GM08714 (cell line): ENCODE measurements around the gene IST1.
"Not testable (repeated sequence)": the region's sequence is repeated elsewhere in the genome, so short reads cannot be mapped to it uniquely, and the experiment has no call there.

Source experiments
- H3K4me3 ChIP-seq: fragments of 200-500 bp; sonication (Bioruptor generic); 2 replicates; pipeline ENCODE4 v1.5.1; 2014; ENCODE audit warnings: mild to moderate bottlenecking, low read length, inconsistent platforms
- ZNF274 ChIP-seq: IDR thresholded peaks from 2 replicates; pipeline ENCODE4 v1.6.1; 2012; ENCODE audit warnings: mild to moderate bottlenecking, low read depth, low read length

Gene IST1

DNA sequence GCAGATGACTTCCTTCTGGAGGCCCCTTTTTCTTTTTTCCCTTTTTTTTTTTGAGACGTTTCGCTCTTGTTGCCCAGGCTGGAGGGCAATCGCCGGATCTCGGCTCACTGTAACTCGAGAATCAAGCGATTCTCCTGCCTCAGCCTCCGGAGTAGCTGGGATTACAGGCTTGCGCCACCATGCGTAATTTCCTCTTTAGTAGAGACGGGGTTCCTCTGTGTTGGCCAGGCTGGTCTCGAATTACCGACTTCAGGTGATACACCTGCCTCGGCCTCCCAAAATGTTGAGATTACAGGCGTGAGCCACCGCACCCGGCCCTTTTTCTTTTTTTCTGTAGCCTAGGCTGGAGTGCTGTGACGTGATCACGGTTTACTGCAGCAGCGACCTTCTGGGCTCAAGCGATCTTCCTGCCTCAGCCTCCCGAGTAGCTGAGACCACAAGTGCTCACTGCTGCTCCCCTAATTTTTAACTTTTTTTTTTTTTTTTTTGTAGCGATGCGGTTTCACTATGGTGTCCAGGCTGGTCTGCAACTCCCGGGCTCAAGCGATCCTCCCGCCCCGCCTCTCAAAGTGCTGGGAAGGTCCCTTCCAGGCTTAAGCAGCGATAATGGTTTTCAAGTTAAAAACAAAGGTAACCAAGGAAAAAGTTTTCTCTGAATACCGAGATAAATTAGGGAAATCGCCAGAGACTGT is 956 bp upstream of the IST1 start:
- H3K4me3 ChIP-seq, result peak overlapping the region; percentile 85
- TF ChIP-seq ZNF274, result no peak

DNA sequence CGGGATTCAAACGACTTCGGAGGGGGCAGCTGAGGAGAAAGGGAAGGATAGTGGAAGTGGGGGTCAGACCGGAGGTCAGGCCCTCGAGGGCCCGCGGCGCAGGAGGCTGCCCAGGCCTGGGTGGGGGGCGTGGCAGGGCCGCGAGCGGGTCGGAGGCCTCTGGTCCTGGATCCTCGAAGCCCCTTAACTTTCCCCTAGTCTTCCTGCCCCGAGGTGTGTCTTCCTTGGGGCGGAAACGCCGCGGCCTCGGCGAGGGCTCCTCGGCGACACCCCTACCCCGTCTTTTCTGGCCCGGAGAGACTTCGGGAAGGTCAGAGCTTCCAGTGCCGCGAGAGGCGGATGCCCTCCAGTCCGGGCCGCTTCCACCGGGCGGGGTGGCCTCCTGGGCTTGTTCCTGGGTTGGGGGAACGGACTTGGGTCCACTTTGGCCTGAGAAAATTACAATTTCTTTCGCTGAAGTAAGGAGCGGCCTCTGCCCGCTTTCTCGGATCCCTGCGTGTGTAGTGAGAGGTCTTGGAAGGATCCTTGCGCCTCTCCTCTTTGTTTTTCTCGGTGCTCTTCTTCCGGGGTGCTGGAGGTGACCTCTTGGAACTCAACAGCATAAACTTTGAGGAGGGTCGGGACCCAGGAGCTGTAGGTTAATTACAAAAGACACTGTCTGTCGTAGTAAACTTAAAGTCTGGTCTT is 491 bp downstream of the IST1 start:
- H3K4me3 ChIP-seq, result peak overlapping the region; percentile 85
- no peak for TF ChIP-seq ZNF274

DNA sequence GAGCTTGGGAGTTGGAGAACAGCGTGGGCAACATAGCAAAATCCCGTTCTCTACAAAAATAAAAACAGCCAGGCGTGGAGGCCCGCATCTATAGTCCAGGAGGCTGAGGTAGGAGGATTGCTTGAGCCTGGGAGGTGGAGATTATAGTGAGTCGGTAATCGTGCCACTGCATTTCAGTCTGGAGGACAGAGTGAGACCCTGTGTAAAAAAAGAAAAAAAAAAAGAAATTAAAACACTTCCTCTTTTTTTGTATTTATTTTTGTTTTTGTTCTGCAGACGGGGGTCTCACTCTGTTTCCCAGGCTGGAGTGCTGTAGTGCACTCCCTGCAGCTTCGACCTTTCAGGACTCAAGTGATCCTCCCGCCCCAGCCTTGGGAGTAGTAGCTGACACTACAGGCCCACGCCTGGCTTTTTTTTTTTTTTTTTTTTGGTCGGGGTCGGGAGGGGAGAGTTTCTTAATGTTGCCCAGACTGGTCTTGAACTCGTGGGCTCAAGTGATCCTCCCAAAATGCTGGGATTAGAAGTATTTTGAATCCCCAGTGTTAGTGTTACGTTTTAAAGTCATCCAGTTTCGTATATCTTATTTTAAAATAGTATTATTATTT is 1.5 kb downstream of the IST1 start:
- TF ChIP-seq ZNF274, result no peak
- H3K4me3 ChIP-seq, result peak overlapping the region; percentile 85

DNA sequence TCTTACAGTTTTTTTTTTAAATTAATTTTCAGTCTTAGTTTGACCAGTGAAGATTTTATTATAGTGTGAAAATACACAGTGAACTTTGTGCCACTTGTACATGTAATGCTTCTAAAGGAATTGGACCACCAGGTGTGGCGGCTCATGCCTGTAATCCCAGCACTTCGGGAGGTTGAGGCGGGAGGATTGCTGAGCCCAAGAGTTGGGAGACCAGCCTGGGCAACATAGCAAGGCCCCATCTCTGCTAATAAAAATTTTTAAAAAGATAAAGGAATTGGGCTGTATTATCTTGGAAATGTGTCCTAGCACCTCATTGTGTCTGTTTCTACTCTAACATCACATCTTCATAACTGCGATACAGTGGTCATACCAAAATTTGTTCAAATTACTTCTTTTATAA is 3.8 kb downstream of the IST1 start:
- no peak overlapping the region for H3K4me3 ChIP-seq
- no peak for TF ChIP-seq ZNF274

DNA sequence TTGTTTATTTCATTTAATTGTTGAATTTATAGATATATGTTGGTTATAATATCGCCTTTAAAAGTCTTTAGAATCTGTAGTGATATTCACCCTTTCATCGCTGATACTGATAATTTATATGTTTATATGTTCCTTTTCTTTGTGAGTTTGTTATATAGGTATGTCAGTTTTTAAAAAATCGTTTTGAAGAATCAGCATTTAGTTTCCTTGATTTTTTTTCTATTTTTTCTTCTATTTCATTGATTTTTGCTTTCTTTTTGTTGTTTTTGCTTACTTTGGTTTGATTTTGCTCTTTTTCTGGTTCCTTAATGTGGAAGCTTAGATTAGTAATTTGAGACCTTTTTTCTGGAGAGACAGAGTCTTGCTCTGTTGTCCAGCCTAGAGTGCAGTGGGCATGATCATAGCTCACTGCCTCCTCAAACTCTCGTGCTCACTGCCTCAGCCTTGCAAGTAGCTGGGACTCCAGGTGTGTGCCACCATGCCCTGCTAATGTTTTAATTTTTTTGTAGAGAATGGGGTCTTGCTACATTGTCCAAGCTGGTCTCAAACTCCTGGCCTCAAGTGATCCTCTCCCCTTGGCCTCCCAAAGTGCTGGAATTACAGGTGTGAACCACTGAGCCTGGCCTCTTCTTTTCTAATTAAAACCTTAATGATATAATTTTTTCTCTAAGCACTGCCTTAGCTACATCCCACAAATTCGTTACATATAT is 7.5 kb downstream of the IST1 start:
- no peak overlapping the region for H3K4me3 ChIP-seq
- TF ChIP-seq ZNF274, result no peak

DNA sequence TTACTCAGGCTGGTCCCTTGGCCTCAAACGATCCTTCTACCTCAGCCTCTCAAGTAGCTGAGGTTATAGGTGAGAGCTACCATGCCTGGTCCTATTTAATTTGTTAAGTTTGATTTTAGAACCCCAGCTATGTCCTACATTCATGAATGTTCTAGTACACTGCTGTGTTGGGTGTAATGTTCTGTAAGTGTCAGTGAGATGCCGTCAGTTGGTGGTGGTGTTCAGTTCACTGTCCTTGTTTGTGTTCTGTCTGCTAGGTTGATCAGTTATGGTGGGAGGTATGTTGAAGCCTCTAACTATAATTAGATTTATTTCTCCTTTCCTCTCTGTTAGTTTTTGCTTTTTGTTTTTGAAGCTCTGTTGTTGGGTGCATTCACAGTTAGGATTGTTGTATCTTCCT is 8.3 kb downstream of the IST1 start:
- no peak overlapping the region for H3K4me3 ChIP-seq
- no peak for TF ChIP-seq ZNF274

DNA sequence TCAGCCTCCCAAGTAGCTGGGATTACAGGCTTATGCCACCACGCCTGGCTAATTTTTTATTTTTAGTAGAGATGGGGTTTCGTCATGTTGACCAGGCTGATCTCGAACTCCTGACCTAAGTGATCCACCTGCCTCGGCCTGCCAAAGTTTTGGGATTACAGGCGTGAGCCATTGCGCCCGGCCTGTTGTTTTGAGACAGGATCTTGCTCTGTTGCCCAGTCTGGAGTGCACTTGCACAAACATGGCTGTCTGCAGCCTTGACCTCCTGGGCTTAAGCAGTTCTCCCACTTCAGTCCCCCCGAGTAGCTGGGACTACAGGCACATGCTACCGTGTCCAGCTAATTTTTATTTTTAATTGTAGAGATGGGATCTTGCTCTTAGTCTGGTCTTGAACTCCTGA is 8.9 kb downstream of the IST1 start:
- H3K4me3 ChIP-seq, result no peak overlapping the region
- no peak for TF ChIP-seq ZNF274

DNA sequence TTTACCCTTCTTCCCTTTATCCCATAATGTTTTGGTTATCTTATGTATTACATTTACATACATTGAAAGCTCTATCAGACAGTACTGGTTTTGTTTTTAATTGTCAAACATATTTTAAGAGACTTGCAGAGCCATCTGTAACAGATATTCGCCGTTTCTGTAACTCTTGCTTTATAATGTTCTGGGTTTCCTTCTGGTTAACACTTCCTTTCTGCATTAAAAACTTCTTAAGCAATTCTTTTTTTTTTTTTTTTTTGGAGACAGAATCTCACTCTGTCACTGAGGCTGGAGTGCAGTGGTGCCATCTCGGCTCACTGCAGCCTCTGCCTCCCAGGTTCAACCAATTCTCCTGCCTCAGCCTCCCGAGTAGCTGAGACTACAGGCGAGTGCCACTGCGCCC is 10.4 kb downstream of the IST1 start:
- not testable (repeated sequence) for H3K4me3 ChIP-seq

DNA sequence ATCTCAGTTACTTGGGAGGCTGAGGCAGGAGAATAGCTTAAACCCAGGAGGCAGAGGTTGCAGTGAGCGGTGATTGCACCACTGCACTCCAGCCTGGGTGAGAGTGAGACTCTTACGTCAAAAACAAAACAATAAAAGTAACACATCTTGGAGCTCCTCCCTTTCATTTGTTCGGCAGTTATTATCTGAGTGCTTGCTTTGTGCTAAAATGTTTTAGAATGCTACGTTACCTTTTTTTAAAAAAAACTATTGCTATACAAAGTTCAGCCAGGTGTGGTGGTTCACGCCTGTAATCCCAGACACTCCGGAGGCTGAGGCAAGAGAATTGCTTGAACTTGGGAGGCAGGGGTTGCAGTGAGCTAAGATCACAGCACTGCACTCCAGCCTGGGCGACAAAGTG is 15.8 kb downstream of the IST1 start:
- no peak overlapping the region for H3K4me3 ChIP-seq
- no peak for TF ChIP-seq ZNF274

DNA sequence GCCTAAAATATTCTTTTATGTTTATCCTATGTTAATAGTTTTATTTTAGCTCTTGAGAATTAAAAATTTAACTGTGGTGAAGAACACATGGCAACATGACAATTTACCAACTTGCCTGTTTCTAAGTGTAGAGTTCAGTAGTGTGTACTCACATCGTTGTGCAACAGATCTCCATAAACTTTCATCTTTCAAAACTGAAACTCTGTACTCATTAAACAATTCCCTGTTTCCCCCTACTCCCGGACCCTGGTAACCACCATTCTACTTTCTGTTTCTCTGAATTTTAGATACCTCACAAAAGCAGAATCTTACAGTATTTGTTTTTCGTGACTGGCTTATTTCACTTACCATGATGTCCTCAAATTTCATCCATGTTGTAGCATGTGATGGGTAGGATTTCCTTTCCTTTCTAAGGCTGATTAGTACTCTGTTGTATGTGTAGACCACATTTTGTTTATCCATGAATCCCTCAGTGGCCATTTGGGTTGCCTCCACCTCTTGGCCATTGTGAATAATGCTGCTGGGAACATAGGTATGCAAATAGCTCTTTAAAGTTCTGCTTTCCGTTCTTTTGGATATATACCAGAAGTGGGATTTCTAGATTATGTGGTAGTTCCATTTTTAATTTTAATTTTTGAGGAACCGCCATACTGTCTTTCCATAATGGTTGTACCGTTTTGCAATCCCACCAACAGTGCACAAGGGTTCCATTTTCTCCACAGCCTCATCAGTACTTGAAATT is 17.4 kb downstream of the IST1 start:
- no peak for TF ChIP-seq ZNF274

DNA sequence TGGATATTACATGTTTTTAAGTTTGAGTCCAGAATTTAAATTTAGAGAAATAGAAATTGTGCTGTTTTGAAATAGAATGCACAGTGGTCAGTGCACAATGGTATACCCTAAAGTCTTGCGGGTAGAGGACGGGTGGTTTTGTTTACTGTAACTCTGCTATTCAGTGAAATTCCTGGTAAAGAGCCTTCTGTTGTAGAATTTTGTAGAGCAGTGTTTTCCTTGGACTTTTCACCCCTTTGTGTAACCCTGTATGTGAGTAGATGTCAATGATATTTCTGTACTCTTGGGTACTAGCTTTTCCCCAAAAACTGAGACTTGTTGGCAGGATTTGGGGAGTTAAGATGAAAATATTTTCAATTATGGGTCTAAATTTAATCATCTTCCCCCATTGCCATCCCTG is 19.5 kb downstream of the IST1 start:
- TF ChIP-seq ZNF274, result no peak

More for the DNA sequence above, 17.4 kb downstream of the IST1 start:
- no peak overlapping the region for H3K4me3 ChIP-seq

DNA sequence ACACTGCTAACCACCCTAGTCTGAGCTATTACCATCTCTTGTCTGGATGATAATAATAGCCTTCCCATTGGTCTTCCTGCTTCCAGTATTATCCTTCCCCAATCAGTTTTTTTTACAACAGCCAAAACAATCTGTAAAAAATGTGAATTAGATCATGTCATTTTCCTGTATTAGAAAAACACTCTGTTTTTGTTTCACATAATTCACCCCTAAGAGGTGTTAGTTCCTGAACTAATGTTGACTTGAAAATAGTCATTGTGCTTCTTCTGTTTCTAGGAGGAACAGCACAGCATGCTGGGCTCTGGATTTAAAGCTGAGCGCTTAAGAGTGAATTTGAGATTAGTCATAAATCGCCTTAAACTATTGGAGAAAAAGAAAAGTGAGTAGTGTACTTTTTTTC is 20.0 kb downstream of the IST1 start:
- no peak overlapping the region for H3K4me3 ChIP-seq
- TF ChIP-seq ZNF274, result no peak

More for the DNA sequence above, 19.5 kb downstream of the IST1 start:
- no peak overlapping the region for H3K4me3 ChIP-seq

DNA sequence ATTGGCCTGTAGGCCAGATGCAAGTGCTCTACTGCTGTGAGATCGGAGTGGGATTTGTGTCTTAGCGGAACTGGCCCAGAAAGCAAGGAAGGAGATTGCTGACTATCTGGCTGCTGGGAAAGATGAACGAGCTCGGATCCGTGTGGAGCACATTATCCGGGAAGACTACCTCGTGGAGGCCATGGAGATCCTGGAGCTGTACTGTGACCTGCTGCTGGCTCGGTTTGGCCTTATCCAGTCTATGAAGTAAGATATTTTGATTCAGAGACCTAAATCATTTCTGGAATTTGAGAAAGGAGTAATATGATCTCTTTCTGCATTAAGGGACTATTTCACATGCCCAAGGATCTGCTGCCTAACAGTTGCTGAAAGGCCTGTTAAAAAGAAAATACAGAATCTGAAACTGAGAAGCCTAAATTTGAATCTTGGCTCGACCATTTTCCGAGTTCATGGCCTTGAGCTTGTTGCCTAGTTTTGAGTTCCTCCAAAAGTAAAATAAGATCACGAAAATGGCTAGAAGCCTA is 21.1 kb downstream of the IST1 start:
- no peak for TF ChIP-seq ZNF274
- H3K4me3 ChIP-seq, result no peak overlapping the region

DNA sequence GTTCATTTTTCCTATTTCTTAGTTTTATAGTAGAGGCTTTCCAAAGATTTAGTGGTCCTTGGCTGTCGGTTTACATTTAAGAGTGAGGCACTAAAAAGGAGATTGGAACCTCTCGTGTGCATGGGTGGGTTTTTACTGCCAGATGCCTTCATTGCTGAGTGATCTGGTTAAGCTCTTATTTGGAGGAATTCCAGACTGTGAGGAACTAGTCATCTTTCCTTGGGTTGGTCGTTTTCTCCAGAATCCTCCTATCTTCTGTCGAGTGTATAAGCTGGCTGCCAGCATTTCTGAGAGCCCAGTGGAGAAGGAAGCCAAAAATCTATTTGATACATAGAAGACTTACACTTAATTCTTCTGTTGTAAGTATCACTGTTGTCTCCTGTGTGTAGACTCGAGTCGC is 22.6 kb downstream of the IST1 start:
- H3K4me3 ChIP-seq, result no peak overlapping the region
- no peak for TF ChIP-seq ZNF274
